ENCODE data around the gene CCL17. TPM values are rescaled to one million over a fixed set of nuclear protein-coding genes. Genes with fewer than 3 reads are reported as not detected.
"Not testable (repeated sequence)": the region's sequence is repeated elsewhere in the genome, so short reads cannot be mapped to it uniquely, and the experiment has no call there.

The CCL17 gene
- total RNA-seq, 1 donor from 2014 or later: not detected

GRCh38 chr16:57432989-57433388 is 28.4 kb downstream of the CCL17 start:
- TF ChIP-seq POLR2A (IDR thresholded peaks at IDR 0.05) (no peak), POLR2AphosphoS5 (IDR thresholded peaks at IDR 0.05; ENCODE audit: insufficient read depth in 1 of 2, low read depth in 1 of 2) (no peak), CTCF (IDR thresholded peaks at IDR 0.05) (no peak)
- no peaks in the 10 kb centered on the region for H3K9me3 ChIP-seq
- peaks cover 0 to 81% of the 10 kb centered on the region in 2 donors for H3K36me3 ChIP-seq
- H3K4me3 ChIP-seq: no peak overlapping the region
- intact Hi-C loops (cut with DNase I): no loop called here
- no peaks in the 10 kb centered on the region for H3K4me1 ChIP-seq
- no peaks in the 10 kb centered on the region for H3K27me3 ChIP-seq
- H3K27ac ChIP-seq: no peak overlapping the region
- no peak for DNase-seq (ENCODE audit: extremely low spot score in 2 of 2)

- DNase-seq (ENCODE audit: extremely low spot score in 2 of 2): no peak
- Histone ChIP-seq H3K9me3 (no peaks in the 10 kb centered on the region), H3K36me3 (peaks cover 0 to 80% of the 10 kb centered on the region in 2 donors), H3K4me3 (no peak overlapping the region), H3K4me1 (no peaks in the 10 kb centered on the region), H3K27me3 (no peaks in the 10 kb centered on the region), H3K27ac (no peak overlapping the region)
- intact Hi-C loops (cut with DNase I): no loop called here
- TF ChIP-seq POLR2A (IDR thresholded peaks at IDR 0.05): no peak
- no peak for TF ChIP-seq CTCF (IDR thresholded peaks at IDR 0.05)
Observed at GRCh38 chr16:57434003-57434402, 29.4 kb downstream of the CCL17 start.

GRCh38 chr16:57435838-57436237 is 31.3 kb downstream of the CCL17 start:
- DNase-seq (ENCODE audit: extremely low spot score in 2 of 2): no peak
- H3K27me3 ChIP-seq: no peaks in the 10 kb centered on the region
- H3K27ac ChIP-seq: no peak overlapping the region
- peaks cover 0 to 81% of the 10 kb centered on the region in 2 donors for H3K36me3 ChIP-seq
- no peak overlapping the region for H3K4me3 ChIP-seq
- no peaks in the 10 kb centered on the region for H3K9me3 ChIP-seq
- TF ChIP-seq CTCF (IDR thresholded peaks at IDR 0.05) (no peak), POLR2AphosphoS5 (IDR thresholded peaks at IDR 0.05; ENCODE audit: insufficient read depth in 1 of 2, low read depth in 1 of 2) (no peak), POLR2A (IDR thresholded peaks at IDR 0.05) (no peak)
- intact Hi-C loops (cut with DNase I): no loop called here
- no peaks in the 10 kb centered on the region for H3K4me1 ChIP-seq

GRCh38 chr16:57439947-57440346 is 35.4 kb downstream of the CCL17 start:
- DNase-seq (ENCODE audit: extremely low spot score in 2 of 2); intact Hi-C loops (cut with DNase I); H3K27ac ChIP-seq; H3K9me3 ChIP-seq; H3K4me1 ChIP-seq; H3K27me3 ChIP-seq; H3K4me3 ChIP-seq: not testable (repeated sequence)
- H3K36me3 ChIP-seq: peaks cover 0 to 42% of the 10 kb centered on the region in 2 donors

GRCh38 chr16:57440551-57440950 is 36.0 kb downstream of the CCL17 start:
- DNase-seq (ENCODE audit: extremely low spot score in 2 of 2); H3K4me3 ChIP-seq; H3K27ac ChIP-seq; H3K9me3 ChIP-seq; intact Hi-C loops (cut with DNase I); H3K27me3 ChIP-seq; H3K4me1 ChIP-seq: not testable (repeated sequence)
- peaks cover 0 to 36% of the 10 kb centered on the region in 2 donors for H3K36me3 ChIP-seq

GRCh38 chr16:57444711-57445110 is 40.1 kb downstream of the CCL17 start:
- Histone ChIP-seq H3K27me3 (no peaks in the 10 kb centered on the region), H3K27ac (no peak overlapping the region), H3K4me3 (no peak overlapping the region), H3K9me3 (no peaks in the 10 kb centered on the region), H3K36me3 (peaks cover 0 to 13% of the 10 kb centered on the region in 2 donors), H3K4me1 (peaks cover 35% of the 10 kb centered on the region)
- no peak for TF ChIP-seq CTCF (IDR thresholded peaks at IDR 0.05)
- no peak for TF ChIP-seq POLR2A (IDR thresholded peaks at IDR 0.05)
- TF ChIP-seq POLR2AphosphoS5 (IDR thresholded peaks at IDR 0.05; ENCODE audit: insufficient read depth in 1 of 2, low read depth in 1 of 2): no peak
- intact Hi-C loops (cut with DNase I): no loop called here
- no peak for DNase-seq (ENCODE audit: extremely low spot score in 2 of 2)

Measured in vagina (tissue), 2 donors.